Neural progenitor cell (in vitro differentiated cells): ENCODE data around the gene TRIP13. TPM values are rescaled to one million over a fixed set of nuclear protein-coding genes. Genes with fewer than 3 reads are reported as not detected.

ENCODE experiments used
- DNase-seq: peaks from one replicate; pipeline ENCODE4 v3.0.0-alpha.2; 2016; ENCODE audit warnings: low spot score
- H2AFZ ChIP-seq: fragments of 200-600 bp; sonication (generic); replicated peaks from 2 replicates; pipeline ENCODE4 v1.6.1; 2016; ENCODE audit warnings: antibody characterized with exemption
- H3F3A ChIP-seq: fragments of 200-600 bp; sonication (generic); 2 replicates; pipeline ENCODE4 v1.6.1; 2016; ENCODE audit warnings: antibody characterized with exemption, low read depth
- H3K27ac ChIP-seq: fragments of 200-600 bp; sonication (generic); 2 replicates; pipeline ENCODE4 v1.5.1; 2016; ENCODE audit warnings: mild to moderate bottlenecking
- H3K27me3 ChIP-seq: fragments of 200-600 bp; sonication (generic); 2 replicates; pipeline ENCODE4 v1.6.1; 2016; ENCODE audit warnings: mild to moderate bottlenecking, moderate library complexity
- H3K36me3 ChIP-seq: fragments of 200-600 bp; sonication (generic); 2 replicates; pipeline ENCODE4 v1.5.1; 2016
- H3K4me1 ChIP-seq: fragments of 200-600 bp; sonication (generic); 2 replicates; pipeline ENCODE4 v1.6.1; 2016; ENCODE audit warnings: mixed run types
- H3K4me2 ChIP-seq: fragments of 200-600 bp; sonication (generic); 2 replicates; pipeline ENCODE4 v1.6.1; 2016
- H3K4me3 ChIP-seq: fragments of 200-600 bp; sonication (generic); 2 replicates; pipeline ENCODE4 v1.5.1; 2016
- H3K79me2 ChIP-seq: fragments of 200-600 bp; sonication (generic); 2 replicates; pipeline ENCODE4 v1.6.1; 2016; ENCODE audit warnings: low read depth
- H3K9ac ChIP-seq: fragments of 200-600 bp; sonication (generic); 2 replicates; pipeline ENCODE4 v1.6.1; 2016
- H3K9me3 ChIP-seq: fragments of 200-600 bp; sonication (generic); 2 replicates; pipeline ENCODE4 v1.5.1; 2016; ENCODE audit warnings: low read depth
- H4K20me1 ChIP-seq: fragments of 200-600 bp; sonication (generic); 2 replicates; pipeline ENCODE4 v1.6.1; 2016; ENCODE audit warnings: low read depth
- H3K27ac Mint-ChIP-seq: 3 replicates; pipeline ENCODE4 v1.8.0; 2021; ENCODE audit warnings: mixed read lengths
- H3K27me3 Mint-ChIP-seq: 2 replicates; pipeline ENCODE4 v1.8.0; 2022; ENCODE audit warnings: low read depth, mild to moderate bottlenecking, inconsistent platforms, moderate library complexity, mixed read lengths; ENCODE audit not compliant: insufficient read depth
- H3K36me3 Mint-ChIP-seq: 3 replicates; pipeline ENCODE4 v1.8.0; 2021; ENCODE audit warnings: mixed read lengths
- H3K4me1 Mint-ChIP-seq: 3 replicates; pipeline ENCODE4 v1.8.0; 2021; ENCODE audit warnings: mixed read lengths
- H3K4me3 Mint-ChIP-seq: 3 replicates; pipeline ENCODE4 v1.8.0; 2021; ENCODE audit warnings: mild to moderate bottlenecking, moderate library complexity, mixed read lengths
- H3K9me3 Mint-ChIP-seq: 3 replicates; pipeline ENCODE4 v1.8.0; 2020; ENCODE audit warnings: mixed read lengths
- CTCF ChIP-seq: fragments of 200-600 bp; sonication (generic); IDR thresholded peaks from 2 replicates; pipeline ENCODE4 v1.5.1; 2017; ENCODE audit warnings: antibody characterized with exemption, mild to moderate bottlenecking
- EZH2 ChIP-seq: fragments of 200-600 bp; sonication (generic); IDR thresholded peaks from 2 replicates; pipeline ENCODE4 v1.6.1; 2017; ENCODE audit warnings: antibody characterized with exemption, mild to moderate bottlenecking, moderate library complexity
- EZH2phosphoT487 ChIP-seq: fragments of 200-600 bp; sonication (generic); IDR thresholded peaks from 2 replicates; pipeline ENCODE4 v1.6.1; 2017; ENCODE audit warnings: antibody characterized with exemption
- total RNA-seq: library from RNA; depleted of rRNA; stranded (reverse); fragments of >200 nt; gene quantifications from 2 replicates; pipeline ENCODE4 v1.2.3, GENCODE V29; 2015; ENCODE audit warnings: low replicate concordance

Gene TRIP13
- total RNA-seq, 1 donor from 2014 or later = 32.3 TPM

- Histone ChIP-seq H3K36me3 (no peaks in the 10 kb centered on the region), H3K9ac (no peak within 1 kb of the TSS), H3F3A (no peaks in the 10 kb centered on the region), H3K4me3 (no peak within 1 kb of the TSS), H3K79me2 (no peaks in the 10 kb centered on the region), H3K27ac (no peak within 1 kb of the TSS), H3K4me1 (peaks cover 9% of the 10 kb centered on the region), H2AFZ (no peak within 1 kb of the TSS), H3K9me3 (no peaks in the 10 kb centered on the region), H3K27me3 (no peaks in the 10 kb centered on the region), H3K4me2 (no peak within 1 kb of the TSS), H4K20me1 (no peaks in the 10 kb centered on the region)
- TF ChIP-seq EZH2 = no peak
- no peak for TF ChIP-seq CTCF
- TF ChIP-seq EZH2phosphoT487 = no peak
- Mint-ChIP-seq H3K27me3 (peaks cover 5% of the 10 kb centered on the region), H3K36me3 (no peaks in the 10 kb centered on the region), H3K4me3 (peak within 1 kb of the TSS; percentile 41), H3K9me3 (no peaks in the 10 kb centered on the region), H3K4me1 (peaks cover 18% of the 10 kb centered on the region), H3K27ac (peak within 1 kb of the TSS; percentile 89)
- DNase-seq = peak; percentile 58
Measured at GRCh38 chr5:850511-851006, 42.1 kb upstream of the TRIP13 start, which contains the start of gene ZDHHC11. Gene ZDHHC11, minus strand, starts transcription at chr5:850986. Its CDS starts 384 bp downstream, at chr5:850602.

GRCh38 chr5:851076-851475 is 41.6 kb upstream of the TRIP13 start:
- Histone ChIP-seq H3K9me3 (no peaks in the 10 kb centered on the region), H3K27me3 (no peaks in the 10 kb centered on the region), H3K4me2 (no peak overlapping the region), H3F3A (no peaks in the 10 kb centered on the region), H2AFZ (no peak overlapping the region), H3K4me3 (no peak overlapping the region), H3K27ac (no peak overlapping the region), H3K79me2 (no peaks in the 10 kb centered on the region), H3K9ac (no peak overlapping the region), H3K36me3 (no peaks in the 10 kb centered on the region), H3K4me1 (peaks cover 9% of the 10 kb centered on the region), H4K20me1 (no peaks in the 10 kb centered on the region)
- Mint-ChIP-seq H3K4me3 (peak overlapping the region; percentile 41), H3K36me3 (no peaks in the 10 kb centered on the region), H3K27me3 (peaks cover 5% of the 10 kb centered on the region), H3K9me3 (no peaks in the 10 kb centered on the region), H3K4me1 (peaks cover 18% of the 10 kb centered on the region), H3K27ac (peak overlapping the region; percentile 88)
- no peak for TF ChIP-seq CTCF
- TF ChIP-seq EZH2phosphoT487 = no peak
- no peak for TF ChIP-seq EZH2
- no peak for DNase-seq

GRCh38 chr5:851553-851952 is 41.1 kb upstream of the TRIP13 start:
- H3K4me3 Mint-ChIP-seq = peak overlapping the region; percentile 41
- H3K79me2 ChIP-seq = no peaks in the 10 kb centered on the region
- H3K4me3 ChIP-seq = no peak overlapping the region
- peaks cover 18% of the 10 kb centered on the region for H3K4me1 Mint-ChIP-seq
- H4K20me1 ChIP-seq = no peaks in the 10 kb centered on the region
- DNase-seq = no peak
- no peaks in the 10 kb centered on the region for H3K9me3 Mint-ChIP-seq
- H3K27me3 Mint-ChIP-seq = peaks cover 2% of the 10 kb centered on the region
- peaks cover 9% of the 10 kb centered on the region for H3K4me1 ChIP-seq
- H2AFZ ChIP-seq = no peak overlapping the region
- no peak overlapping the region for H3K27ac ChIP-seq
- no peaks in the 10 kb centered on the region for H3K9me3 ChIP-seq
- no peak overlapping the region for H3K4me2 ChIP-seq
- no peaks in the 10 kb centered on the region for H3K27me3 ChIP-seq
- H3K36me3 ChIP-seq = no peaks in the 10 kb centered on the region
- no peaks in the 10 kb centered on the region for H3K36me3 Mint-ChIP-seq
- no peak overlapping the region for H3K9ac ChIP-seq
- no peaks in the 10 kb centered on the region for H3F3A ChIP-seq
- peak overlapping the region; percentile 88 for H3K27ac Mint-ChIP-seq
- TF ChIP-seq EZH2 = no peak

GRCh38 chr5:852018-852417 is 40.7 kb upstream of the TRIP13 start:
- Mint-ChIP-seq H3K4me3 (no peak overlapping the region), H3K9me3 (no peaks in the 10 kb centered on the region), H3K27ac (peak overlapping the region; percentile 1), H3K4me1 (peaks cover 18% of the 10 kb centered on the region), H3K36me3 (no peaks in the 10 kb centered on the region), H3K27me3 (peaks cover 2% of the 10 kb centered on the region)
- H3F3A ChIP-seq = no peaks in the 10 kb centered on the region
- H3K9me3 ChIP-seq = no peaks in the 10 kb centered on the region
- no peak overlapping the region for H3K4me3 ChIP-seq
- H4K20me1 ChIP-seq = no peaks in the 10 kb centered on the region
- no peak overlapping the region for H3K4me2 ChIP-seq
- H3K79me2 ChIP-seq = no peaks in the 10 kb centered on the region
- no peaks in the 10 kb centered on the region for H3K36me3 ChIP-seq
- no peaks in the 10 kb centered on the region for H3K27me3 ChIP-seq
- TF ChIP-seq EZH2 (no peak), CTCF (no peak)
- no peak overlapping the region for H3K9ac ChIP-seq
- no peak overlapping the region for H2AFZ ChIP-seq
- H3K4me1 ChIP-seq = peaks cover 9% of the 10 kb centered on the region
- H3K27ac ChIP-seq = no peak overlapping the region
- DNase-seq = no peak
